Activated T-helper 1 cell treated with anti-CD3 and anti-CD28 coated beads, Interleukin-2, amount 50 U/mL, for 16 hours (primary cell): Measurements from ENCODE around the gene NDUFB11.

Experiments
- DNase-seq, 2 donors: peaks; one replicate each; pipeline ENCODE4 v3.0.0-alpha.2; 2020; ENCODE audit warnings: low read depth in 1 of 2, low spot score in 1 of 2

NDUFB11 gene

DNA sequence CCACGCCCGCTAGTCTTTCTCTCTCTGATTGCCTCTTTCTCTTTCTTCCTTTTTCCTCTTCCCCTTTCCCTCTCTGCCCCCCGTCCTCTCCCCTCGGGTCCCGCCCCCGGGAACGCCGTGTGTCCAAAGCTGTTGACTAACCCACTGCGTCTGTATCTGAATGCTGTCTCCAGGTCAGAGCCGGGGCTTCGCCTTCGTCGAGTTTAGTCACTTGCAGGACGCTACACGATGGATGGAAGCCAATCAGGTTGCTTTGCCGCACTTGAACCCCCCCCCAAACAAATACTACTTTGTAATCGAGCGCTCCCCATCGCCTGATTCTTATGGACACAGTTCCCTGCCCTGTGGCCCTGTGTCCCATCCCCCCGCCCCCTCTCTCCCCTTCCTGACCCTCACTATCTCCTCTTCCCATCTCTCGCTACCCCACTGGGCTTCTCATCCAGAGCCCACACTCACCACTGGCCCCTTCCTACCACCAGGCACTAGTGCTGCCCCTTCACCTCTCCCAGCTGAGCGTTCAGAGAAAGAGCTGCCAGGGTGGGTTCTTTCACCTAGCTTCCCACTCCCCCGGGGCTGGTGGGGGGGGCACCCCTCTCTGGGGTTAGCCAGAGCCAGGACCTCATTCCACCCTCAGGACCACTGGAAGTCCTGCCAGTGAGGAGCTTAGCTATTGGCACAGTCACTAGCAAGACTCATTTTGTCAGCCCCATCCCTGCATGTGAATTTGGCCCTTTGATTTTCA, 30.5 kb upstream of the NDUFB11 start:
- no peak for DNase-seq

DNA sequence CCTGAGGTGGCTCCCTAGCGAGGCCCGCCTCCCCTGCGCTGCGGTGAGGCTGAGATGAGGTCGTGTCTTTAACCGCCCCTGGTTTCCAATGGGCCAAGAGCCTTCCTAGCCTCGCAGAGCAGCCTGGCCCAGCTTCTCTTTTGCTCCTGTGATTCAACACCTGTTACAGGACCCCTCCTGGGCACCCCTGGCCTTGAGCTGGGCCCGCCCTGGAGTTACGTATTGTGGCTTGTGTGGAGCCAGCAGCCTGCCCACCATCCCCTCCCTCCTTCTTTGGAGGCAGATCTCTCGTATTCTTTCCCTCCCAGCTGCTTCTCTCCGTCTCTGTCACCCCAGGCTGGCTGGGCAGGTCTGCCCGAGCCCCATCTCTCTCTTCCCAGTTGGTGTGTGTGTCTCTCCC, 29.9 kb upstream of the NDUFB11 start:
- no peak for DNase-seq

DNA sequence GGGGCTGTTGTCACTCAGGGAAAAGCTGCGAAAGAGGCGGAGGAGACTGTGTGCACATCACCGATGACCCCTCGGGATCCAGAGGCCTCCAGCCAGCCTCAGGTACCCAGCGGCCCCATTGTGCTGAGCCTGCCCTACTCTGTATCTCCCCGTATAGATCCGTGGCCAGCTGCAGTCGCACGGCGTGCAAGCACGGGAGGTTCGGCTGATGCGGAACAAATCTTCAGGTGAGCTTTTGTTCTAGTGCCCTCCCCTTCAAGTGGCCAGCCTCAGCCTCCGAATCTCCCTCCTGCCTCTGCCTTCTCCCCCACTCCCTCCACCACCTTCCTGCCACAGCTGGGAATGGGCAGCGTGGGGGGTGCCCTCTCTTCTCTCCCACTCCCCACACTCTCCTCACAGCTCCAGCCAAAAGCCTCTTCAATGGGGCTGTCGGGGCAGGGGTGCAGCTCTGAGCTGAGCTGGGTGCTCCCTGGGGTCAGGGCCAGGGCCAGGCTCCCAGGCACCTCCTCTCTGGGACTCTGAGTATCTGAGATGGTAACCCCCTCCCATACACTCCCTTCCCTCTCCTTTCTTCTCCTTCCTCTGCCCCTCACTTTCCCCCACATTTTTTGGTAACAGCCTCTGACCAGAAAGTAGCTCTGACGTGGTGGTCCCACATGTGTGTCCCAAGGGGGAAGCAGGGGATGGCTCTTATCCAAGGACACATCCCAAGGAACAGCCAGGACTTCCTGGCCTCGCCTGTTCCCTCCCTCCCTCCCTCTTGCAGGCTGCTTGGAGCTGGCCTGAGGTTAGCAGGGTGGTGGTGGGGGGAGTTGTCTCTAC, 28.7 kb upstream of the NDUFB11 start:
- DNase-seq = no peak

DNA sequence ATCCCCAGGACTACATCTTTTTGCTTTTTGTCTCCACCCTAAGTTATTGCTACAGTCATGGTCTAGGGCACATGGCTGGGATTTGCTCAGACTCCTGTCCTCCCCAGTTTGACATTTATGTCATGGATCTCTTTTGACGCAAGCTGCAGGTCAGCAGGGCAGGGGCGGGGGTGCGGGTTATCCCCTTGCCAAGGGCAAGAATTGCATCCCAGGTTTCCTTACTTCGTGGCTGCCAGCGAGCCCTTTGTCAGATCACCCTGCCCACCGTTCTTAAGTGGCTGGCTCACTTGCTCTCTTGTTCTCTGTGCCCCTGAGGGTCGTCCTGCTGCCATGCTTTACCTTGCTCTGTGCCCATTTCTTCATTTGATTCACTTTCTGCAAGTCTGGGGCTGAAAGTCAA, 28.0 kb upstream of the NDUFB11 start:
- DNase-seq = no peak

DNA sequence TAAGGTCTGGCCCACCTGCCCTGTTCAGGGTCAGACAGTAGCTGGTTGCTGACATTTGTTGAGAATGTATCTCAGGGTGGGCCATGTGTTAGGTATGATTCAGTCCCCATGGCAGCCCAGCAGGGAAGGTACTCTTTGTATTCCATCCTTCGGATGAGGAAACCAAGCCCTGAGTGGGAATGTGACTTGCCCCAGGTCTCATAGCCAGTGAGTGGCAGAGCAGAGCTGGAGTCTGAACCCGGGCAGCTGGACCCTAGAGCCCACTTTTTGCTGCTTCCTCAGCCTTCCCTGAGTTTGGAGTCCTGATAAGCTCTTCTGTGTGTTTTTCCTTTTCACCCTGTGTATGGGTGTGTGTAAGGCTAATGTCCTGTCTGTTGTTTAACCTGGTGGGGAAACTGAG, 27.5 kb upstream of the NDUFB11 start:
- no peak for DNase-seq

DNA sequence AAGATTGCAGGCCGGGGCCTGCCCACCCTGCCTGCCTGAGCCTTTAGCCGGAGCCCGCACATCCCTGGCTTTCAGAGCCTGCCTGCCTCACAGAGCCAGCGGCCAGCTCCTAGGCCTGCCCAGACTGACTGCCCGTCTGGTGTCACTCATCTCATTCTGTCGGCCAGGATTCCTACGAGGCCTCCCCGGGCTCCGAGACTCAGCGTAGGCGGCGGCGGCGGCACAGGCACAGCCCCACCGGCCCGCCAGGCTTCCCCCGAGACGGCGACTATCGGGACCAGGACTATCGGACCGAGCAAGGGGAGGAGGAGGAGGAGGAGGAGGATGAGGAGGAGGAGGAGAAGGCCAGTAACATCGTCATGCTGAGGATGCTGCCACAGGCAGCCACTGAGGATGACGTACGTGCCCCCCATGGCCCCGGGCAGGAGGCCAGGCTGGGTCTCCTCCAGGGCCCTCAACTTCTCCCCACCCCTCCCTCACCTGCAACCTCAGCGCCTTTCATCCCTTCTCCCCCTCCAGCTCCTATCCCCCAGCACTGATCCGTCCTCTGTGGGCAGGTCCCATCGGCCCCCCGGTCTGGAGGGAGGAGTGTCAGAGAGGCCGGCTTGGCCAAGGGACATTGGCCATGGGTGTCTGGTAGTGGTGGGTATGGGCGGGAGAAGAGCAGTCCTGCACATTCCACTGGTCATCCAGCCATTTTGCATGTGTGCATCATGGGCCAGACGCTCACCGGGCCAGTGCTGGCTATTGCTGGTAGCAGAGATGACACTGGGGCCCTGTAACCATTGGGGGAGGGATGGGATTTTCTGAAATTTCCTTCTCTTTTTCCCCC, 26.6 kb upstream of the NDUFB11 start:
- no peak for DNase-seq

DNA sequence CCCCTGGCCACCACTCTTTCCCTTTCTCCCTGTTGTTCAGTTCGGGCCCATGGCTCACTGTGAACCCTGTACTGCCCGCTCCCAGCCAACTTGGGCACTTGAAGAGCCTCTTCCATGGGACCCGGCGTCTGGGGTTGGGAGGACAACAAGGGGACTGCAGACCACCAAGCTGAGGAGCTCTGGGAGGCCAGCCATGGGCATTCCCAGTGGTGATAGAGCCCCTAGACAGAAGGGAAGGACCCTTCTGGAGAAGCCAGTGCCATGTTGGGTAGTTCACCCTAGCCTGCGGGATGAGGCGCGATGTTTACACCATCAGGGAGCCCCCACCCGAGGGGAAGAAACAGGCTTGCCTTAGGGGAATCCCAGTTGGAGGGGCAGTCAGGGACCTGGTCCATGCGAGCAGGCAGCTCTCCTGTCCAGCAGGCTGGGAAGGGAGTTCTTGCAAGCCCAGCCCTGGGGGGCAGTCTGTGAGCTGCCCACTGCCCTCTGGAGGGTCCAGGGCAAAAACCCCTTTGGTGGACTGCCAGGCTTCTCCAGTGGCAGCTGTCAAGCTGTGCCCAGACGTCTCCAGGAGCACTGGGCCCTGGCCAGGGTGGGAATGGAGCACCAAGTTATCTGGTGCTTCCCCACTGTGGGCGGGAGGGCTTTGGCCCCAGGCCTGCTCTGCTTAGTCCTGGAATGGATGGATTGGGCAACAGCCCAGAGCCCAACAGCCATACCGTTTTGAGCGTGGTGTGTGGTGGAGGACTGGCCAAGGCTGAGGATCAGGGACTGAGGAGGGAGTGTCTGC, 25.4 kb upstream of the NDUFB11 start:
- no peak for DNase-seq

DNA sequence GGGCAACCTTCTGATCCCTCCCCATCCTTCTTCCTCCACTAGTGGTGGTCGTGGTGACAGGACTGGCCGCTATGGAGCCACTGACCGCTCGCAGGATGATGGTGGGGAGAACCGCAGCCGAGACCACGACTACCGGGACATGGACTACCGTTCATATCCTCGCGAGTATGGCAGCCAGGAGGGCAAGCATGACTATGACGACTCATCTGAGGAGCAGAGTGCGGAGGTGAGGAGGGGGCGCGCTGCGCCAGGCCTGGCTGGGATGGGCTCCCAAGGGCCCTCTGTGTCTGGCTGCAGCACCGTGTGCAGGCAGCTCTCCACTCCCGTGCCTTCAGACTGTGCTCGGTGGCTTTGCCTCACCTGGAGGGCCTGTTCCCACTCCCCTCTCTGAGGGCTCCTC, 24.8 kb upstream of the NDUFB11 start:
- DNase-seq = no peak

DNA sequence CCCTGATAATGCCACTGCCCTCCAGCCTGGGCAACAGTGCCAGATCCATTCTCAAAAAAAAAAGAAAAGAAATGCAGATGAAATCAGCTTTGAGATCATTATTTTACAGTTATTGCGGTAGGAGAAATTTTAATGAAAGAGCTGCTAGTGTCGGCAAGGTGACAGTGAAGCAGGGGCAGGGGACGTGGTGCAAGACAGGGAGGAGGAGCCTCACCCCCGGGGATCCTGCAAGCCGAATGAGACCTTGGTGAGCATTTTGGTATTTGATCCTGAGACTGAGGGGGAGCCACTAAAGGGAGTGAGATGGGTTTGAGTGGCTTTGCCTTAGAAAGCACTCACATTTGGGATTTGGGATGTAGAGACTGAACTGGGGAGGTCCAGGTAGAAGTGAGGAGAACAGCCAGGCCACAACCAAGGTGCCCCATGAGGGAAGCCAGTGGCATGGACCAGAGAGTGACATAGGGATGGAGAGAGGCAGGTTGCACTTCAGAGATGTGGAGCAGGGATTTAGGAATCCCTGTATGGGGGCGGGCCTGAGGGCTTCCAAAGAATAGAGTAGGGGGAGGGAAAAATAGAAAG, 24.1 kb upstream of the NDUFB11 start:
- no peak for DNase-seq

DNA sequence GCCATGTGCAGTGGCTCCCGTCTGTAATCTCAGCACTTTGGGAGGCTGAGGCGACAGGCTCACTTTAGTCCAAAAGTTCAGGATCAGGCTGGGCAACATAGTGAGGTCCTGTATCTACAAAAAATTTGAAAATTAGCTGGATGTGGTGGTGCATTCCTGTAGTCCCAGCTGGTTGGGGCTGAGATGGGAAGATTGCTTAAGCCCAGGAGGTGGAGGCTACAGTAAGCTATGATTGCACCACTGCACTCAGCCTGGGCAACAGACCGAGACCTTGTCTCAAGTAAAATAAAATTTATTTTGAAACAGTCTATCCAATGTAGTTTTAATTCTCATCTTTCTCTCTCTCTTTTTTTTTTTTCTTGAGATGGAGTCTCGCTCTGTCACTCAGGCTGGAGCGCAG, 21.6 kb upstream of the NDUFB11 start:
- no peak for DNase-seq

DNA sequence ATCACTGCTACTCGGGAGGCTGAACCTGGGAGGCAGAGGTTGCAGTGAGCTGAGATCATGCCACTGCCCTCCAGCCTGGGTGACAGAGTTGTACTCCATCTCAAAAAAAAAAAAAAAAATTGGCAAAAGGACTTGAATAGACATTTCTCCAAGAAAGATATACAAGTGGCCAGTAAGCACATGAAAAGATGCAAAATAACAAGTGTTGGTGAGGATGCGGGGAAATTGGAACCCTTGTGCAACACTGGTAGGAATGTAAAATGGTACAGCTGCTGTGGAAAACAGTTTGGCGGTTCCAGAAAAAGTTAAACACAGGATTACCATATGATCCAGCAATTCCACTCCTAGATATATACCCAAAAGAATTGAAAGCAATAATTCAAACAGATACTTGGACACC, 19.9 kb upstream of the NDUFB11 start:
- no peak for DNase-seq

DNA sequence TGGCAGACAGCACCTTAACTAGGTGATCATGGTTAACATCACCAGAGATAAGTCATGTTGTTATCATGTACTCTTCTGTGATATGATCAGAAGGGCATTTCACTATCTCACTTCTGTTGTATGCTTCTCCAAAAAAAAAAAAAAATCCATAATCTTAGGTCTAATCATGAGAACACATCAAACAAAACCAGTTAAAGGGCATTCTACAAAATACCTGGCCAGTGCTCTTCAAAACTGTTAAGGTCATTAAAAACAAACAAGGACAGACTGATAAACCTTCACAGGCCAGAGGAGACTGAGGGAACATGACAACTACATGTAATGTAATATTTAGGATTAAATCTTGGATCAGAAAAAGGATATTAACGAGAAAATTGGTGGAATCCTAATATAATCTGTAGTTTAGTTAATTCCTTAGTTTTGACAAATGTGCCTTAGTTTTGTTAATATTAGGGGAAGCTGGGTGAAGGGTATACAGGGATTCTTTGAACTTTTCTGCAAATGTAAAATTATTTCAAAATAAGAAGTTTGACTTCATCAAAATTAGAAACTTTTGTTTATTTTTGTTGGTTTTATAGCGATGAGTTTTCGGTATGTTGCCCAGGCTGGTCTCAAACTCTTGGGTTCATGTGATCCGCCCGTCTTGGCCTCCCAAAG, 18.6 kb upstream of the NDUFB11 start:
- DNase-seq = no peak

DNA sequence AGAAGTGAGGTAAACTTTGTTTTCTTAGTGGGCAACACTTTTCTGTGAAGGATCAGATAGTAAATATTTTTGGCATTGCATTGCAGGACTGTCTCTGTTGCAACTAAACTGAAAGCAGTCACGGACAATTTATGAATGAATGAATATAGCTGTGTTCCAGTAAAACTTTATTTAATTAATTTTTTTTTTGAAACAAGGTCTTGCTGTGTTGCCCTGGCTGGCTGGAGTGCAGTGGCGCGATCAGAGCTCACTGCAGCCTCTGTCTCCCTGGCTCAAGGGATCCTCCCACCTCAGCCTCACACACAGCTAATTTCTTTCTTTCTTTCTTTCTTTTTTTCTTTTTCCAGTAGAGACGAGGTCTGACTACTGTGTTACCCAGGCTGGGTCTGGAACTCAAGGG, 16.3 kb upstream of the NDUFB11 start:
- no peak for DNase-seq

DNA sequence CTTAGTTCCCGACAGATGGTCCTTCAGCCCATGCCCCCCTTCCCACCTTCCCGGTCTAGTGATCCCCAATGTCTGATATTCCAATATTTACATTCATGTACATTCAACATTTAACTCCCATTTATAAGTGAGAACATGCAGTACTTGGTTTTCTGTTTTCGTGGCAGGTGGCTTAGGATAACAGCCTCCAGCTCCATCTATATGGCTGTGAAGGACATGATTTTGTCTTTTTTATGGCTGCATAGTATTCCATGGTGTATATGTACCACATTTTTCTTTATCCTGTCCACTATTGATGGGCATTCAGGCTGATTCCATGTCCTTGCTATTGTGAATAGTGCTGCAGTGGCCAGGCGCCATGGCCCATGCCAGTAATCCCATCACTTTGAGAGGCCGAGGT, 14.3 kb upstream of the NDUFB11 start:
- DNase-seq = no peak

DNA sequence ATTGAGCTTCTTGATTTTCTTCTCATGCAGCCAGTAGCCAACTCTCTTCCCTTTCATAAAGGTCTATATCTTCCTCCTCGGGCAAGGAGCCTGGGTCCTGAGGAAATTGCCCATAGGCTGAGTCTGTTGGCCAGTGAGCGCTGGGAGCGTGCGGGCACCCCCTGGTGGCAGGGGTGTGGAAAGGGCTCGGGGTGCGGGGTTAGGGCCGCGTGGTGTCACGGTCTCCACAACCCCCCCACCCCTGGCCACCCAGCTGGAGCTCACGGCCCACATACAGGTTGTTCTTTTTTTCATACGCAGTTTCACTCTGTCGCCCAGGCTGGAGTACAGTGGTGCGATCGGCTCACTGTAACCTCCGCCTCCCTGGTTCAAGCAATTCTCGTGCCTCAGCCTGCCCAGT, 13.6 kb upstream of the NDUFB11 start:
- DNase-seq = no peak

DNA sequence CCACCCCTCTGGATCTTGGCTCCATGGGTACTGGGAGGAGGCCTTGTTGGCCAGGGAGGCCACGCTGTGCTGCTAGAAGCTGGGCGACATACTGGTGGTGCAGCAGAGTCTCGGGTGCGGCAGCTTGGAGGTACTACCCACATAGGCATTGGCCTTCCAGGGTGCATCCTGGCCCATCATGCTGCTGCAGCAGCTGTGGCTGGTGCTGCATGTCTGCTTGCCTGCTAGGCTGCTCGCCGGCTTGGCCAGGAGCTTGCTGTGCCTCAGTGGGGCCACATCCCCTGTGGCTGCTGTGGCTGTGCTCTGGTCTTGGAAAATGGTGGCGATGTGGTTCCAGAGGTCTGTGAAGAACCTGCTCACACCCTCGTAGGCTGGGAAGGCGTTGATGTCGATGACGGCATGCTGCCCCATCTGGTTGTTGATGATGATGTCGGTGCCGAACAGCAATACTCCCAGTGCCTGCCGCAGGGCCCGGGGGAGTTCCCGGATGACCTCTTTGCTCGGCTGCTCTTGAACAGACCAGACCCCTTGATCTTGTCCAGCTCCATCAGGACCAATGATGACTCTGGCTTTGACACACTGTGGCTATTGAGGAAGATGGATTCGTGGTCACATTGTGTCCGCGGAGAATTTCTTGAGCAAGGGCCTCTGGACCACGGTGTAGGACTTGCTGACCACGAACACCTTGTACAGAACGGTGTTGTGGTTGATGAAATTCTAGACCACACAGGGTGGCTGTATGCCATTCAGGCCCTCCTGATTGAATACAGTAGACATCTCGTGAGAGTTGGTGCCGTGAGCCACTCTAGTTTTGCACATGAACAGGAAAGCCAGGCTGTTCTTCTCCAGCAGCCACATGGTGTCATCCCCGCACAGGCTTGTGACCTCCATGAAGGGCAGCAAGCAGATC, 12.4 kb upstream of the NDUFB11 start:
- no peak for DNase-seq

DNA sequence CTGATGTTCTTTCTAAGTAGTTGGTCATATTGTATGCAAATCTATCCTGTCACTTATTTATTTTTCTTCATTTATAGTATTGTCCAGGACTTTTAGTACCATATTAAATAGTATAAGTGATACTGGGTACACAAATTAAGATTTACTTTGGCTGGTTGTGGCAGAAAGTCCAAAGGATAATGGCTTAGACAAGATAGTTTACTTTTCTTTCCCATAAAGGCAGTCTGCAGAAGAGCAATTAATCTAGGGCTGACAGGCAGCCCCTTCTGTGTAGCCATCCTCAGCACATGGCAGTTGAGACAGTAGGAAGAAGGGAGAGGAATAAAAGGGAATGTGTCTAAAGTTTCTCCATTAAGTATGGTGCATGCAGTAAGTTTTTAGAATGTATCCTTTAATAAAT, 6.9 kb upstream of the NDUFB11 start:
- no peak for DNase-seq

DNA sequence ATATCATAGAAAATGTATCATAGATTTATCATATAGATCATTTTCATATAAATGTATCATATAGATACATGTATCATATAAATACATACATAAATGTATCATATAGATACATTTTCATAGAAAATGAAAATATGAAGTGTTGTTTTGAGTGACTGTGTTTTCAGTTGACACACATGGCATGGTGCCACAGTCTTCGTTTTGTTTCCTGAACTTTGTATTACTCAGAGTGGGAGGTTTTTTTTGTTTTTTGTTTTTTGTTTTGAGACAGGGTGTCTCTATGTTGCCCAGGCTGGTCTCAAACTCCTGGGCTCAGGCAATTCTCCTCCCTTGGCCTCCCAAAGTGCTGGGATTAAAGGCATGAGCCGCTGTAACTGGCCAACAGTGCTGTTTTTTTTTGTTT, 4.4 kb upstream of the NDUFB11 start:
- DNase-seq = no peak
